ENCODE data around the gene HSDL2. TPM values are rescaled to one million over a fixed set of nuclear protein-coding genes. Genes with fewer than 3 reads are reported as not detected.

HSDL2 gene
- total and polyA plus RNA-seq, 8 donors: 9.4 to 20.4 (median 14.1) TPM

DNA sequence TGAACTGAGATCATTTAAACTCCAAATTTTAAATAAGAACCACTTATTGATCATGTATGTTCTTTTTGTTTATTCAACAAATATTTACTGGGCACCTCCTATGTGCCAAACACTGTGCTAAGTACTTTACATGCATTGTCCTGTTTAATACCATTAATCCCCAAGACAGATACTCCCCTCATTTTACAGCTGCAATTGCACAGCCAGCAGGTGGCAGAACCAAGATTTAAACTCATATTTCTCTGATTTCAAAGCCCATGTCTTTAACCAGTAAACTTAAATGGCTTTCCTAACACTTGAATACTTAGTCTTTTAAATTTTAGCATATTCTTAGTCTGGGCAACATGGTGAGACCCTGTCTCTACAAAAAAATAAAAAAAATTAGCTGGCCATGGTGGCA lies 63.3 kb downstream of the HSDL2 start:
- intact Hi-C loops (cut with DNase I): no loop called here
- Histone ChIP-seq H3K27ac (no peak overlapping the region), H3K4me1 (no peaks in the 10 kb centered on the region), H3K27me3 (no peaks in the 10 kb centered on the region), H3K4me3 (no peak overlapping the region), H3K36me3 (no peaks in the 10 kb centered on the region), H3K9me3 (no peaks in the 10 kb centered on the region)
- TF ChIP-seq, protein P1, sequence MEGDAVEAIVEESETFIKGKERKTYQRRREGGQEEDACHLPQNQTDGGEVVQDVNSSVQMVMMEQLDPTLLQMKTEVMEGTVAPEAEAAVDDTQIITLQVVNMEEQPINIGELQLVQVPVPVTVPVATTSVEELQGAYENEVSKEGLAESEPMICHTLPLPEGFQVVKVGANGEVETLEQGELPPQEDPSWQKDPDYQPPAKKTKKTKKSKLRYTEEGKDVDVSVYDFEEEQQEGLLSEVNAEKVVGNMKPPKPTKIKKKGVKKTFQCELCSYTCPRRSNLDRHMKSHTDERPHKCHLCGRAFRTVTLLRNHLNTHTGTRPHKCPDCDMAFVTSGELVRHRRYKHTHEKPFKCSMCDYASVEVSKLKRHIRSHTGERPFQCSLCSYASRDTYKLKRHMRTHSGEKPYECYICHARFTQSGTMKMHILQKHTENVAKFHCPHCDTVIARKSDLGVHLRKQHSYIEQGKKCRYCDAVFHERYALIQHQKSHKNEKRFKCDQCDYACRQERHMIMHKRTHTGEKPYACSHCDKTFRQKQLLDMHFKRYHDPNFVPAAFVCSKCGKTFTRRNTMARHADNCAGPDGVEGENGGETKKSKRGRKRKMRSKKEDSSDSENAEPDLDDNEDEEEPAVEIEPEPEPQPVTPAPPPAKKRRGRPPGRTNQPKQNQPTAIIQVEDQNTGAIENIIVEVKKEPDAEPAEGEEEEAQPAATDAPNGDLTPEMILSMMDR (IDR thresholded peaks at IDR 0.05): peak in 3 of 4 donors; percentile 8 to 26 (median 21)
- peak in 2 of 4 donors; percentile 41 to 49 for ATAC-seq
- FAIRE-seq: no peak
- peak in 1 of 6 donors; percentile 13 for DNase-seq

DNA sequence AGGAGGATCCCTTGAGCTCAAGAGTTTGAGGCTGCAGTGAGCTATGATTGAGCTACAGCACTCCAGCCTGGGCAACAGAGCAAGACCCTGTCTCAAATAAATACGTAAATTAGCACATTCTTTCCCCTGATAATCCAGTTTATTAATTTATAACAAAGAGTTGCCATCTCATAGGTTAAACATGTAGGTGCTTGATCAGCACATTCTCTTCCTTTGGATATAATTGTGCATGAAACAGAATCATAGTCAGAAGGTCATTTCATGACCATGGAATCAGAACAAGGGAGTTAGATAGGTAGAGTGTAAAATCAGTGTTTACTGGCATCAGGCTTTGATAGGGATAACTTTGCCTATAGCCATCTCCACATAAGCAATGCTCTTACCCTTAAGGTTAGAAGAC lies 63.7 kb downstream of the HSDL2 start:
- Histone ChIP-seq H3K9me3 (no peaks in the 10 kb centered on the region), H3K27ac (no peak overlapping the region), H3K4me1 (no peaks in the 10 kb centered on the region), H3K4me3 (no peak overlapping the region), H3K27me3 (no peaks in the 10 kb centered on the region), H3K36me3 (no peaks in the 10 kb centered on the region)
- no peak for FAIRE-seq
- intact Hi-C loops (cut with DNase I): no loop called here
- TF ChIP-seq, protein P1 (IDR thresholded peaks at IDR 0.05): no peak
- 72 to 100% methylated on average over 1 of the region's 1 CpG for WGBS, 2 donors
- ATAC-seq: no peak
- no peak for DNase-seq

DNA sequence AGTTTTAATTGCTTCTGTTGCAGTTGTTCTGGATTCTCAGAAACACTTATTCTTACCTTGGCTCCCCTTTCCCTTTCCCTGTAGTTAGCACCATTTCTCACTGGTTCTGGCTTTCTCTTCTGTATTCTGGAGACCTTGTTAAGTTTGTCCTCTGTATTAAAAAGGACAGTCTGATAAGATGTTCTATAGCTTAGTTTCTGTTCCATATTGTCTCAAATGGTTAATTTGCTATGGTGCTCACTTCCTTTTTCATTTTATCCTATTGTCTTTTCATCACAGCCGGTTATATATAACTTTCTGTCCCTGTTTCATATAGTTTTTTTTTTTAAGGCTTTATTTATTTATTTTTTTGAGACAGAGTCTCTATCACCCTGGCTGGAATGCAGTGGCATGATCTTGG lies 65.3 kb downstream of the HSDL2 start:
- Histone ChIP-seq H3K27me3 (no peaks in the 10 kb centered on the region), H3K36me3 (no peaks in the 10 kb centered on the region), H3K4me1 (no peaks in the 10 kb centered on the region), H3K27ac (no peak overlapping the region), H3K4me3 (no peak overlapping the region), H3K9me3 (no peaks in the 10 kb centered on the region)
- no peak for ATAC-seq
- DNase-seq: no peak
- TF ChIP-seq, protein P1 (IDR thresholded peaks at IDR 0.05): no peak
- FAIRE-seq: no peak
- WGBS, 2 donors: 45 to 87% methylated on average over 1 of the region's 1 CpG
- intact Hi-C loops (cut with DNase I): no loop called here

DNA sequence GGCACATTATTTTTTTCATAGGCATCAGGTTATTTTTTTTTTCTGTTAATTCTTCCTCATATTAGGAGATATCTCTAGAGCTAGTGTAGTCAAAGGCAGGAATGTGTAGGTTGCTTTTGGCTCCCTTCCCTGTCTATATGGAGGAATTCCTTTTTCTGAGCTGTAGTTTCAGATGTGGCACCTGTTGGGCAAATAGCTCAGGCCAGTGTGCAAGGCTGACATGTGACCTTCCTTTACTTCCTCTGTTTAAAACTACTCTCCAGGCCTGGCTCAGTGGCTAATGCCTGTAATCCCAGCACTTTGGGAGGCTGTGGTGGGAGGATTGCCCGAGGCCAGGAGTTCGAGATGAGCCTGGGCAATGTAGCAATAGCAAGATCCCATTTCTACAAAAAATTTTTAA lies 66.2 kb downstream of the HSDL2 start:
- DNase-seq (no peak), ATAC-seq (no peak)
- no peaks in the 10 kb centered on the region for H3K9me3 ChIP-seq

DNA sequence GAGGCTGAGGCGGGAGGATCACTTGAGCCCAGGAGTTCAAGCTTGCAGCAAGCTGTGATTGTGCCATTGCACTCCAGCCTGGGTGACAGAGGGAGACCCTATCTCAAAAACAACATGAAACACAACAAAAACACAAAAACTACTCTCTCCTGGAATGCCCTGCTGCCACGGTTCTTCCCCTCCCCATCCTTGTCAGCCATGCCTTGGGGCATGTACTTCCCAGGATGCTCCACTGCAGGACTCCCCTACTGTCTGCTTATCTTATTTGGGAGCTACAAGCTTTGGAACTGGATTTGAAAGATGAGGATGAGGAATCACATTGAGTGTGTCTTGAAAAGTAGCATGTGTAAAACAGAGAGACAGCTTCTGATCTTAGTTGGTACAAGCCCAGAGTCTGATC lies 66.6 kb downstream of the HSDL2 start:
- no peak overlapping the region for H3K27ac ChIP-seq

More for the DNA sequence above, 66.2 kb downstream of the HSDL2 start:
- 96 to 98% methylated on average over 2 of the region's 2 CpGs for WGBS, 2 donors
- Histone ChIP-seq H3K27ac (no peak overlapping the region), H3K27me3 (no peaks in the 10 kb centered on the region), H3K36me3 (no peaks in the 10 kb centered on the region), H3K4me1 (no peaks in the 10 kb centered on the region), H3K4me3 (no peak overlapping the region)
- intact Hi-C loops (cut with DNase I): no loop called here
- TF ChIP-seq, protein P1 (IDR thresholded peaks at IDR 0.05): no peak
- FAIRE-seq: no peak

More for the DNA sequence above, 66.6 kb downstream of the HSDL2 start:
- H3K9me3 ChIP-seq: no peaks in the 10 kb centered on the region
- intact Hi-C loops (cut with DNase I): no loop called here
- H3K4me1 ChIP-seq: no peaks in the 10 kb centered on the region
- 89% methylated on average over 2 of the region's 2 CpGs for WGBS, 2 donors
- no peak overlapping the region for H3K4me3 ChIP-seq
- DNase-seq: no peak
- no peaks in the 10 kb centered on the region for H3K27me3 ChIP-seq
- H3K36me3 ChIP-seq: no peaks in the 10 kb centered on the region
- ATAC-seq: no peak
- no peak for FAIRE-seq
- TF ChIP-seq, protein P1 (IDR thresholded peaks at IDR 0.05): no peak

Data from pancreas (tissue), 10 donors.